GM21786 (cell line): ENCODE data around the gene CASR.
"Not testable (repeated sequence)": the region's sequence is repeated elsewhere in the genome, so short reads cannot be mapped to it uniquely, and the experiment has no call there.

Experiments
- ATAC-seq: cut with Tn5 transposase; IDR thresholded peaks from one replicate; pipeline ENCODE4 v1.9.1; 2021; ENCODE audit not compliant: unreplicated experiment

The CASR gene, protein sequence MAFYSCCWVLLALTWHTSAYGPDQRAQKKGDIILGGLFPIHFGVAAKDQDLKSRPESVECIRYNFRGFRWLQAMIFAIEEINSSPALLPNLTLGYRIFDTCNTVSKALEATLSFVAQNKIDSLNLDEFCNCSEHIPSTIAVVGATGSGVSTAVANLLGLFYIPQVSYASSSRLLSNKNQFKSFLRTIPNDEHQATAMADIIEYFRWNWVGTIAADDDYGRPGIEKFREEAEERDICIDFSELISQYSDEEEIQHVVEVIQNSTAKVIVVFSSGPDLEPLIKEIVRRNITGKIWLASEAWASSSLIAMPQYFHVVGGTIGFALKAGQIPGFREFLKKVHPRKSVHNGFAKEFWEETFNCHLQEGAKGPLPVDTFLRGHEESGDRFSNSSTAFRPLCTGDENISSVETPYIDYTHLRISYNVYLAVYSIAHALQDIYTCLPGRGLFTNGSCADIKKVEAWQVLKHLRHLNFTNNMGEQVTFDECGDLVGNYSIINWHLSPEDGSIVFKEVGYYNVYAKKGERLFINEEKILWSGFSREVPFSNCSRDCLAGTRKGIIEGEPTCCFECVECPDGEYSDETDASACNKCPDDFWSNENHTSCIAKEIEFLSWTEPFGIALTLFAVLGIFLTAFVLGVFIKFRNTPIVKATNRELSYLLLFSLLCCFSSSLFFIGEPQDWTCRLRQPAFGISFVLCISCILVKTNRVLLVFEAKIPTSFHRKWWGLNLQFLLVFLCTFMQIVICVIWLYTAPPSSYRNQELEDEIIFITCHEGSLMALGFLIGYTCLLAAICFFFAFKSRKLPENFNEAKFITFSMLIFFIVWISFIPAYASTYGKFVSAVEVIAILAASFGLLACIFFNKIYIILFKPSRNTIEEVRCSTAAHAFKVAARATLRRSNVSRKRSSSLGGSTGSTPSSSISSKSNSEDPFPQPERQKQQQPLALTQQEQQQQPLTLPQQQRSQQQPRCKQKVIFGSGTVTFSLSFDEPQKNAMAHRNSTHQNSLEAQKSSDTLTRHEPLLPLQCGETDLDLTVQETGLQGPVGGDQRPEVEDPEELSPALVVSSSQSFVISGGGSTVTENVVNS

GRCh38 chr3:122183521-122183892 is at the start of gene CASR:
Gene CASR (plus strand): TSS chr3:122183668. CDS start chr3:122254190, 70,522 bp downstream.
- ATAC-seq: no peak

- ATAC-seq: peak; percentile 75
These were observed 37.0 kb upstream of the CASR start for GRCh38 chr3:122146466-122146865.

- no peak for ATAC-seq
These were observed 34.4 kb upstream of the CASR start for GRCh38 chr3:122148941-122149627.

DNA sequence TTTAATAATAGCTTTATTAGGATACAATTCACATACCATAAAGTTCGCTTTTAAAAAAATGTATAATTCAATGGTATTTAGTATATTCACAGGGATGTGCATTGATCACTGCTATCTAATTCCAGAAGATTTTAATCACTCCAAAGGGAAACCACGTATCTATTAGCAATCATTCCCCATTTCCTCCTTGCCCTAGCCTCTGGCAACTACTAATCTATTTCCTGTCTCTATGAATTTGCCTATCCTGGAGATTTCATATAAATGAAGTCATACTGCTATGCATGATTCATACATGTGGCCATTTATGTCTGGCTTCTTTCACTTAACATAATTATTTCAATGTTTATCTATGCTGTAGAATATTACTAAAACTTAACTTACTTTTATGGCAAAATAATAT is 32.0 kb upstream of the CASR start:
- no peak for ATAC-seq

GRCh38 chr3:122164983-122165382 is 18.5 kb upstream of the CASR start:
- not testable (repeated sequence) for ATAC-seq

DNA sequence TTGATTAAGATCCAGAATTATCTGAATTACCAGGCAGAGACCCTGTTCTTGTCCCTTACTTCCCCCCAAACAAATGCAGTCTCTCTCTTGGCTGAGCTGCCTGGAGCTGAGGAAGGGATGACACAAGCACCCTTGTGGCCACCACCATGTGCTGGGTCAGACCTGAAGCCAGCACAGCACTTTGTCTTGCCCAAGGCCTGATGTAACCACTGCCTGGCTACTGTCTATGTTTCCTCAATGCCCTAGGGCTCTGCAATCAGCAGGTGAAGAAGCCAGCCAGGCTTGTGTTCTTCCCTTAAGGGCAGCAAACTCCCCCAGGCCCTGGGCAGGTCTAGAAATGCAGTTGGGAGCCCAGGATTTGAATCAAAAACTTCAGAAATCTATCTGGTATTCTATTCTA is 15.8 kb upstream of the CASR start:
- no peak for ATAC-seq

DNA sequence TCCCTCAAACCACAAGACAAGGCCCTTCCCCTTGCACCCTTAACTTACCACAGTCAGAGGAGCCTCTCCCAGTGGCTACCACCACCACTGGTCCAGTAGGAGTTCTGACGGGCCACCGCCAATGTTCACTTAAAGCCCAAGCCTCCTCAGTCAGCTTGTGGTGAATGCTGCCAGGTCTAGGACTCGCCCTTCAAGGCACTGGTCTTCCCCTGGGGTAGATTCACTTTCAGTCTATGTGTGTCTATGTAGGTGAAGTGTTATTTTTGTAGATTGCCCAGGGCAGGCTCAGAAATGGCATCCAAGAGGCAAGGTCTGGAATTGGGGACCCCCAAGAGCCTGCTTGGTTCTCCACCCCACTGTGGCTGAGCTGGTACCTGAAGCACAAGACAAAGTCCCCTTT is 15.4 kb upstream of the CASR start:
- no peak for ATAC-seq

GRCh38 chr3:122169911-122170310 is 13.6 kb upstream of the CASR start:
- no peak for ATAC-seq

DNA sequence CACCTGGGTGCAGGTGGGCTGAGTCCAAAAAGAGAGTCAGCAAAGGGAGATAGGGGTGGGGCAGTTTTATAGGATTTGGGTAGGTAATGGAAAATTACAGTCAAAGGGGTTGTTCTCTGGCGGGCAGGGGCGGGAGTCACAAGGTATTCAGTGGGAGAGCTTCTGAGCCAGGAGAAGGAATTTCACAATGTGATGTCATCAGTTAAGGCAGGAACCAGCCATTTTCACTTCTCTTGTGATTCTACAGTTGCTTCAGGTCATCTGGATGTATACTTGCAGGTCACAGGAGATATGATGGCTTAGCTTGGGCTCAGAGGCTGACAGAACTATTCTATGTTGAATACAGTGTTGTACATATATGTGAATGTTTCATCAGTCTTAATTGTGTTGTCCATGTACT is 12.1 kb upstream of the CASR start:
- not testable (repeated sequence) for ATAC-seq

DNA sequence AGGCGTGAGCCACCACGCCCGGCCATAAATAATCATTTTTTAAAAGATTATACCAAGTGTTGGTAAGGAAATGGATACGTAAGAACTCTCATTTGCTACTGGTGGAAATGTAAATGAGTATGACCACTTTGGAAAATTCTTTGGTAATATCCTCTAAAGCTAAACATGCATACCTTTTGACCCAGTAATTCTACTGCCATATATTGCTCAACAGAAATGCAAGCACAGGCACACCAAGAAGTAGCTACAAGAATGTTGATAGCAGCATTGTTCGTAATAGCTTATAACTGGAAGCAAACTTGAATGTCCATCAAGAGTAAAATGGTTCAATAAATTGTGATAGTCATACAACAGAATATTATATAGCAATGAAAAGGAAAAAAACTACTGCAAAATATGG is 4.8 kb upstream of the CASR start:
- ATAC-seq: no peak

DNA sequence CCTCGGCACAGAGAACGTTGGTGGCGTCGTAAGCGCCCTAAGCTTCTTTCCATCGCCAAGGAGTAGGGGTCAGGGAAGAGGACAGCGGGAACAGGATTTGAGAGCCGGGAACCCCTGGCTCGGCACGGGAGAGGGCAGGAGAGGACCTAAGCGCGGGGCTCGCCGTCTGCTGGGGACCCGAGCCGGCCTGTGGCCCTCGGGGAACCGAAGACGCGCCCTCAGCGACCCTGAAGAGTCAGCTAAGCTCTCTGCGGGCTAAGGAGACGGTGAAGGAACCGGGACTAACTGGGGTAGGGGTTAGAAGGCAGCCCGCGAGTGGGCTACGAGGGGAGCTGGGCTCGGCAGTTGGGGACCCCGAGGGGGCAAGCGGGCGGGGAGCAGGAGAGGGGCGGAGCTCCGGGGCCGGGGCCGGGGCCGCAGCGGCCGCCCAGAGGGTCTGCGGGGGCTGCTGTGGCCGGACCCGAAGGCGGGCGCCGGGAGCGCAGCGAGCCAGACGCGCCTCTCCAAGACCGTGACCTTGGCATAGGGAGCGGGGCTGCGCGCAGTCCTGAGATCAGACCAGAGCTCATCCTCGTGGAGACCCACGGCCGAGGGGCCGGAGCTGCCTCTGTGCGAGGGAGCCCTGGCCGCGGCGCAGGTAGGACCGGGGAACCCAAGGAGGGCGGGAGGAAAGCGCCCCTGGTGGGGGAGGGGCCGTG is 574 bp downstream of the CASR start:
- no peak for ATAC-seq

GRCh38 chr3:122184591-122184929 is 1.1 kb downstream of the CASR start:
- no peak for ATAC-seq

- no peak for ATAC-seq
These were observed 2.9 kb downstream of the CASR start for GRCh38 chr3:122186372-122186771.

DNA sequence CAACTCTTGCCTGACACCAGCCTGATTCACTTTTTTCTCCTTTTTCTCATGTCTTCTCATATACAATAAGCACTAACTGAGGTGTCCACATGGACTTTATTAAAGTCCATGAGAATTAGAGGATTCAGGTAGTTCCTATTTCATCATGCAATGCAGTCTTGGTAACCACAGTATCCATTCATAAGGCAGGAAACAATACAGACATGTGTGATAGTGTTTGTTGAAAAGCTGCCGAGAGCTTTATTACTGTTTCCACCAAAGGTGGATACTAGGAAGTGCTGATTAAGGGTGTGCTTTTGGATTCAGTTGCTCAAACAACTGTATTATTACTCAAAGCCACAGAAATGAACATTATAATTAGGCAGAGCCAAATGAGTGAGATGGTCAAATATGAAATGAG is 5.3 kb downstream of the CASR start:
- ATAC-seq: no peak

- no peak for ATAC-seq
These were observed 5.9 kb downstream of the CASR start for GRCh38 chr3:122189357-122189756.

GRCh38 chr3:122190525-122190924 is 7.1 kb downstream of the CASR start:
- no peak for ATAC-seq

DNA sequence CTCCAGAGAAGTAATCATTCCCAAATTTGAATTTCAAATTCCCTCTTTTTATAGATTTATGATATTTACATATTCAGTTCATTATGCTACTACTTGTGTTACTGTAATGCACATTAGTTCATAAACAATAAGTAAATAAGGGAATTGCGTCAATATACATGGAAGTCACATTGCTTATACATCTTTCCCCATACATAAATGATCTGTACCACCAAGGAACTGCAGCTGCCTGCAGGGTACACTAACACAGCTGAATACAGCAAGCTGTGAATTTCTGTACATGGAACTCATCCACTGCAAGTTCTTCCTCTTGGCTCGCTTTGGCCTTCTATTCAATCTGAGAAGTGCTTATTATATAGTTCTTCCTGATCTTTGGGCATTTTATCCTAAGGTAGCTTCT is 15.5 kb downstream of the CASR start:
- no peak for ATAC-seq

GRCh38 chr3:122199552-122199951 is 16.1 kb downstream of the CASR start:
- no peak for ATAC-seq

DNA sequence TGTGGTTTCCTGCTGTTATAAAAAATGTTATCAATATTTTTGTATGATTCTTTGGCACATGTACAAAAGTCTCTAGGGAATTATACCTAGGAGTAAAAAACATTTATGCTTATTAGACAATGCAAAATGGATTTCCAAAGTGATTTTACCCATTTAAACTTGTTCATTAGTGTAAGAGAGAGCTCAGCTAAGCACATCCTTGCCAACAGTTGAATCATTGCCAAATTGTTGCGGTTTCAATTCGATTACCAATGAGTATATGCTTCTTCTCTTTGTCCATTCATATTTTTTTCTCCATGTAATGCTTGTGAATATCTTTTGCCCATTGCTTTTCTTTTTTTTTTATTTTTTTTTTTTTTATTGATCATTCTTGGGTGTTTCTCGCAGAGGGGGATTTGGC is 17.2 kb downstream of the CASR start:
- no peak for ATAC-seq

DNA sequence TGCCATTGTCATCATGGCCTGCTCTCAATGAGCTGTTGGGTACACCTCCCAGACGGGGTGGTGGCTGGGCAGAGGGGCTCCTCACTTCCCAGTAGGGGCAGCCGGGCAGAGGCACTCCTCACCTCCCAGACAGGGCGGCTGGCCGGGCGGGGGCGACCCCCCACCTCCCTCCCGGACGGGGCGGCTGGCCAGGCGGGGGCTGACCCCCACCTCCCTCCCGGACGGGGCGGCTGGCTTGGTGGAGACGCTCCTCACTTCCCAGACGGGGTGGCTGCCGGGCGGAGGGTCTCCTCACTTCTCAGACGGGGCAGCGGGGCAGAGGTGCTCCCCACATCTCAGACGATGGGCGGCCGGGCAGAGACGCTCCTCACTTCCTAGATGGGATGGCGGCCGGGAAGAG is 18.0 kb downstream of the CASR start:
- not testable (repeated sequence) for ATAC-seq

DNA sequence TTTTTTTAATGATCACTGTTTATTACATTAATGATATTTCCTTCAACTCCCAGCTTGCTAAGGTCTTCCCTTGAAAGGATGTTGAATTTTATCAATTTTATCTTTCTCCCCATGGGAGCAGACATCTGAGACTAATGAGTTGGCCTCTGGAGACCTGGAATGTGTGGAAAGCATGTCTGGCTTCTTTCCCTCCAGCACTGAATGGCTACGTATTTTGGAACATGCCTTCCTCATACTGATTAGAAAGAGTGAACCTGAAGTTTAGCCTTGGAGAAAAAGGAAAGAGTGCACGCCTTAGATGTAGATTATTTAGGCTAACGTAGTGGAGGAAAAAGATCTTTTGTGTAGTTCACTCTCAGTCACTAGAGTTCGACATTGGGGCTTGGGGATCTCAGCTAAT is 25.1 kb downstream of the CASR start:
- ATAC-seq: no peak
